Ovary (tissue), 3 donors: ENCODE measurements around the gene CREB3L1.

Experiments used
- POLR2A ChIP-seq: fragments of 450-650 bp; IDR thresholded peaks from one replicate; pipeline ENCODE4 v1.6.1; 2017; ENCODE audit warnings: antibody characterized with exemption, mild to moderate bottlenecking, moderate library complexity
- TF ChIP-seq, protein P1 (sequence below), 3 donors: fragments of 450-650 bp in 2 of 3; fragments of 200-600 bp in 1 of 3; IDR thresholded peaks; one replicate each; pipeline versions ENCODE4 v1.5.1 to v1.8.0; 2016 to 2022; ENCODE audit warnings: antibody characterized with exemption in 3 of 3, mild to moderate bottlenecking in 1 of 3
- donor health status: DM: no; HTN: no; CAD: no.

DNA sequence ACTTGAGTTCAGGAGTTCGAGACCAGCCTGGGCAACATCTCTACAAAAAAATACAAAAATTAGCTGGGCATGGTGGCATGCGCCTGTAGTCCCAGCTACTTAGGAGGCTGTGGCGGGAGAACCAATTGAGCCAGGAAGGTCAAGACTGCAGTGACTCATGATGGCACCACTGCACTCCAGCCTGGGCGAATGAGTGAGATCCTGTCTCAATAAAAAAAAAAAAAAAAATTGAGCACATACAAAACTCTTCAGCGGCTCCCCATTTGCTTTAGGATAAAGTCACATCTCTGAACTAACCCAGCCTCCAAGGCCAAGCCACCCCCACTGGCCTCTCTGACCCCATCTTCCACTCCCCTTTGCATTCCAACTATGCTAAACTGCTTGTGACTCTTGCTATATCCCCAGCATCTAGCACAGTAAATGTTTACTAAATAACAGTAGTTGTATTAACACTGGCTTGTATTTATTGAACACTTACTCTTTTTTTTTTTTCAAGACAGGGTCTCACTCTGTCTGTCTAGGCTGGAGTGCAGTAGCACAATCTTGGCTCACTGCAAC is 28.9 kb downstream of the CREB3L1 start:
- TF ChIP-seq, protein P1, sequence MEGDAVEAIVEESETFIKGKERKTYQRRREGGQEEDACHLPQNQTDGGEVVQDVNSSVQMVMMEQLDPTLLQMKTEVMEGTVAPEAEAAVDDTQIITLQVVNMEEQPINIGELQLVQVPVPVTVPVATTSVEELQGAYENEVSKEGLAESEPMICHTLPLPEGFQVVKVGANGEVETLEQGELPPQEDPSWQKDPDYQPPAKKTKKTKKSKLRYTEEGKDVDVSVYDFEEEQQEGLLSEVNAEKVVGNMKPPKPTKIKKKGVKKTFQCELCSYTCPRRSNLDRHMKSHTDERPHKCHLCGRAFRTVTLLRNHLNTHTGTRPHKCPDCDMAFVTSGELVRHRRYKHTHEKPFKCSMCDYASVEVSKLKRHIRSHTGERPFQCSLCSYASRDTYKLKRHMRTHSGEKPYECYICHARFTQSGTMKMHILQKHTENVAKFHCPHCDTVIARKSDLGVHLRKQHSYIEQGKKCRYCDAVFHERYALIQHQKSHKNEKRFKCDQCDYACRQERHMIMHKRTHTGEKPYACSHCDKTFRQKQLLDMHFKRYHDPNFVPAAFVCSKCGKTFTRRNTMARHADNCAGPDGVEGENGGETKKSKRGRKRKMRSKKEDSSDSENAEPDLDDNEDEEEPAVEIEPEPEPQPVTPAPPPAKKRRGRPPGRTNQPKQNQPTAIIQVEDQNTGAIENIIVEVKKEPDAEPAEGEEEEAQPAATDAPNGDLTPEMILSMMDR (IDR thresholded peaks at IDR 0.05), result no peak
- no peak for TF ChIP-seq POLR2A
